Prostate gland (tissue), 2 donors: ENCODE measurements around the gene TNNI2. TPM values are rescaled to one million over a fixed set of nuclear protein-coding genes. Genes with fewer than 3 reads are reported as not detected.

ENCODE experiments used
- DNase-seq: peaks from one replicate; pipeline ENCODE4 v3.0.0-alpha.2; 2019; ENCODE audit warnings: low spot score
- H3K27ac ChIP-seq, 2 donors: fragments of 200-600 bp; sonication (generic); 2 replicates each; pipeline ENCODE4 v1.5.1; 2017 to 2019
- H3K27me3 ChIP-seq: fragments of 200-600 bp; sonication (generic); replicated peaks from 2 replicates; pipeline ENCODE4 v1.5.1; 2019; ENCODE audit not compliant: insufficient read depth
- H3K36me3 ChIP-seq, 2 donors: fragments of 200-600 bp; sonication (generic); 1 replicate in 1 of 2; 2 replicates in 1 of 2; pipeline versions ENCODE4 v1.5.1 to v1.8.1; 2017 to 2019
- H3K4me1 ChIP-seq: fragments of 200-600 bp; sonication (generic); replicated peaks from 2 replicates; pipeline ENCODE4 v1.5.1; 2019
- H3K4me3 ChIP-seq, 2 donors: fragments of 200-600 bp; sonication (generic); 2 replicates each; pipeline ENCODE4 v1.5.1; 2017 to 2019
- H3K9me3 ChIP-seq: fragments of 200-600 bp; sonication (generic); 2 replicates; pipeline ENCODE4 v1.5.1; 2017
- CTCF ChIP-seq, 4 experiments: fragments of 200-600 bp in 2 of 4; fragments of 450-650 bp in 2 of 4; sonication (generic) in 2 of 4; IDR thresholded peaks; 1 replicate in 3 of 4; 2 replicates in 1 of 4; pipeline ENCODE4 v1.5.1; 2016 to 2019; ENCODE audit warnings: antibody characterized with exemption in 4 of 4, mild to moderate bottlenecking in 2 of 4, moderate library complexity in 2 of 4
- POLR2A ChIP-seq: fragments of 450-650 bp; IDR thresholded peaks from one replicate; pipeline ENCODE4 v1.6.1; 2016; ENCODE audit warnings: antibody characterized with exemption, mild to moderate bottlenecking
- POLR2AphosphoS5 ChIP-seq: sonication (generic); formaldehyde crosslinking; IDR thresholded peaks from one replicate; pipeline ENCODE4 v1.6.1; 2017; ENCODE audit warnings: antibody characterized with exemption
- WGBS: methylation state at CpG from one replicate; pipeline ENCODE4 v1.1.5; 2018; 5-methylcytosine and 5-hydroxymethylcytosine counted together
- intact Hi-C: fragments of 100-400 bp; cut with DNase I; formaldehyde crosslinking; loops from one replicate; pipeline ENCODE4 v1.14.2; 2022
- total RNA-seq, 2 donors: library from RNA; depleted of rRNA; stranded (reverse); fragments of >200 nt; gene quantifications; one replicate each; pipeline ENCODE4 v1.1.0, GENCODE V29; 2016

The TNNI2 gene
- total RNA-seq, 2 donors from 2014 or later: 5.5 TPM; not detected in 1

GRCh38 chr11:1868636-1869291 is 30.0 kb downstream of the TNNI2 start:
- H3K4me3 ChIP-seq: no peak overlapping the region
- intact Hi-C loops: no loop called here
- 85% methylated on average over 21 of the region's 25 CpGs for WGBS
- no peaks in the 10 kb centered on the region for H3K4me1 ChIP-seq
- H3K9me3 ChIP-seq: no peaks in the 10 kb centered on the region
- TF ChIP-seq CTCF (IDR thresholded peaks at IDR 0.05) (no peak), POLR2A (no peak), POLR2AphosphoS5 (no peak)
- H3K27ac ChIP-seq: no peak overlapping the region
- peaks cover 3% of the 10 kb centered on the region for H3K27me3 ChIP-seq
- no peaks in the 10 kb centered on the region for H3K36me3 ChIP-seq
- no peak for DNase-seq

- Histone ChIP-seq H3K27ac (no peak overlapping the region), H3K4me3 (no peak overlapping the region), H3K4me1 (no peaks in the 10 kb centered on the region), H3K36me3 (no peaks in the 10 kb centered on the region), H3K9me3 (no peaks in the 10 kb centered on the region), H3K27me3 (peaks cover 3% of the 10 kb centered on the region)
- intact Hi-C loops: no loop called here
- 71% methylated on average over 34 of the region's 34 CpGs for WGBS
- DNase-seq: no peak
- TF ChIP-seq POLR2AphosphoS5 (no peak), CTCF (IDR thresholded peaks at IDR 0.05) (no peak), POLR2A (no peak)
These were observed 30.9 kb downstream of the TNNI2 start for GRCh38 chr11:1869427-1870325.

- peaks cover 3% of the 10 kb centered on the region for H3K27me3 ChIP-seq
- H3K36me3 ChIP-seq: no peaks in the 10 kb centered on the region
- WGBS: 71% methylated on average over 12 of the region's 12 CpGs
- no peak overlapping the region for H3K4me3 ChIP-seq
- DNase-seq: no peak
- no peaks in the 10 kb centered on the region for H3K4me1 ChIP-seq
- no peaks in the 10 kb centered on the region for H3K9me3 ChIP-seq
- intact Hi-C loops: no loop called here
- no peak overlapping the region for H3K27ac ChIP-seq
- TF ChIP-seq CTCF (IDR thresholded peaks at IDR 0.05) (no peak), POLR2A (no peak), POLR2AphosphoS5 (no peak)
These were observed 31.5 kb downstream of the TNNI2 start for GRCh38 chr11:1870326-1870696.

GRCh38 chr11:1870721-1871466 is 32.1 kb downstream of the TNNI2 start:
- Histone ChIP-seq H3K4me1 (no peaks in the 10 kb centered on the region), H3K36me3 (no peaks in the 10 kb centered on the region), H3K27ac (no peak overlapping the region), H3K9me3 (no peaks in the 10 kb centered on the region), H3K4me3 (no peak overlapping the region), H3K27me3 (peaks cover 3% of the 10 kb centered on the region)
- TF ChIP-seq POLR2A (no peak), CTCF (IDR thresholded peaks at IDR 0.05) (no peak), POLR2AphosphoS5 (no peak)
- intact Hi-C loops: no loop called here
- DNase-seq: no peak
- WGBS: 42% methylated on average over 33 of the region's 50 CpGs
